ENCODE measurements around the gene MTHFR. TPM values are rescaled to one million over a fixed set of nuclear protein-coding genes. Genes with fewer than 3 reads are reported as not detected.

The MTHFR gene
- total RNA-seq, 4 donors from 2014 or later = 25.9 to 41.8 (median 33.0) TPM

DNA sequence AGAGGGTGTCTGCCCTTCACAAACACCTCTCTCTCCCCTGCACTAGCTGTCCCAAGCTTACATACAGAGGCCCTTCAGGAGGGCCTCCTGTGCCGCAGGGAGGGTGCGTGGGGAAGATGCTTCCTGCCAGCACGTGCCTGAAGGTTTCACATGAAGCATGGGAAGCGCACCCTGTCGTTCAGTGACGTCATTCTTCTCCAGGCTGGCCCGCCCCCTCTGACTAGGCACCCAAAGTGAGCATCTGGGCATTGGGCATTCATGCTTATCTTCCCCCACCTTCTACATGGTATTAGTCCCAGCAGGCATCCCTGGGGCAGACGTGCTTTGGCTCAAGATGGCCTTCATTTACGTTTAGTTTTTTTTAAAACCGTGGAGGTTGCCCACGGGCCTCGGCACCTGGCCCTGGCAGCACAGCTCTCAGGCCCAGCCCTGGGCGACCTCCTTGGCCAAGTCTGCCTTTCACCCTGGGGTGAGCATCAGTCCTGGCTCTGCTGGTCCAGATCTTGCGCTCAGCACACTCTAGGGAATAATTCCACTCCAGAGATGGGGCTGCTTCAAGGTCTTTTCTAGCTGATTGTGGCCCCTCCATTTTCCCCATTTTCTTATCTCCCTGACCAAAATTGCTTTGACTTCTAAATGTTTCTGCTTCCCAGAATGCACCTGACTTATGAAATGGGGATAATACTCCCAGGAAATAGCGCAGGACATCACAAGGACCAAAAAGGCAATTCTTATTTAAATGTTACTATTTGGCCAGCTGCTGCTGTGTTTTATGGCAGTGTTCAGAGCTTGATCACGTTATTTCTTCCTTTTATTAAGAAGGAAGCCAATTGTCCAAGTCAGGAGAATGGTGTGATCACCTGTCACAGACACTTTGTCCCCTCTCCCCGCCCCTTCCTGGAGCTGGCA is 35.7 kb upstream of the MTHFR start:
- no peak for TF ChIP-seq POLR2A (IDR thresholded peaks at IDR 0.05)
- TF ChIP-seq, protein P1, sequence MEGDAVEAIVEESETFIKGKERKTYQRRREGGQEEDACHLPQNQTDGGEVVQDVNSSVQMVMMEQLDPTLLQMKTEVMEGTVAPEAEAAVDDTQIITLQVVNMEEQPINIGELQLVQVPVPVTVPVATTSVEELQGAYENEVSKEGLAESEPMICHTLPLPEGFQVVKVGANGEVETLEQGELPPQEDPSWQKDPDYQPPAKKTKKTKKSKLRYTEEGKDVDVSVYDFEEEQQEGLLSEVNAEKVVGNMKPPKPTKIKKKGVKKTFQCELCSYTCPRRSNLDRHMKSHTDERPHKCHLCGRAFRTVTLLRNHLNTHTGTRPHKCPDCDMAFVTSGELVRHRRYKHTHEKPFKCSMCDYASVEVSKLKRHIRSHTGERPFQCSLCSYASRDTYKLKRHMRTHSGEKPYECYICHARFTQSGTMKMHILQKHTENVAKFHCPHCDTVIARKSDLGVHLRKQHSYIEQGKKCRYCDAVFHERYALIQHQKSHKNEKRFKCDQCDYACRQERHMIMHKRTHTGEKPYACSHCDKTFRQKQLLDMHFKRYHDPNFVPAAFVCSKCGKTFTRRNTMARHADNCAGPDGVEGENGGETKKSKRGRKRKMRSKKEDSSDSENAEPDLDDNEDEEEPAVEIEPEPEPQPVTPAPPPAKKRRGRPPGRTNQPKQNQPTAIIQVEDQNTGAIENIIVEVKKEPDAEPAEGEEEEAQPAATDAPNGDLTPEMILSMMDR (IDR thresholded peaks at IDR 0.05) = no peak
- H3K4me3 ChIP-seq (ENCODE audit: low read depth, poor library complexity, severe bottlenecking) = no peak overlapping the region
- 74 to 75% methylated on average over 17 of the region's 17 CpGs for WGBS, 2 donors
- no peak for DNase-seq (ENCODE audit: low spot score in 2 of 2)
- intact Hi-C loops (cut with DNase I; ENCODE audit: low total_unique reads) = loop anchor here (5.0 to 10.0 kb wide), 3 partner anchors 53 to 296 kb away; no protein-coding TSS in a partner anchor

GRCh38 chr1:11839727-11840705 is 34.3 kb upstream of the MTHFR start:
- no peak for DNase-seq (ENCODE audit: low spot score in 2 of 2)
- intact Hi-C loops (cut with DNase I; ENCODE audit: low total_unique reads) = loop anchor here (5.0 to 10.0 kb wide), 3 partner anchors 55 to 297 kb away; no protein-coding TSS in a partner anchor
- no peak overlapping the region for H3K4me3 ChIP-seq (ENCODE audit: low read depth, poor library complexity, severe bottlenecking)
- no peak for TF ChIP-seq POLR2A (IDR thresholded peaks at IDR 0.05)
- TF ChIP-seq, protein P1 (IDR thresholded peaks at IDR 0.05) = no peak
- WGBS, 2 donors = 89% methylated on average over 18 to 20 of the region's 20 CpGs

DNA sequence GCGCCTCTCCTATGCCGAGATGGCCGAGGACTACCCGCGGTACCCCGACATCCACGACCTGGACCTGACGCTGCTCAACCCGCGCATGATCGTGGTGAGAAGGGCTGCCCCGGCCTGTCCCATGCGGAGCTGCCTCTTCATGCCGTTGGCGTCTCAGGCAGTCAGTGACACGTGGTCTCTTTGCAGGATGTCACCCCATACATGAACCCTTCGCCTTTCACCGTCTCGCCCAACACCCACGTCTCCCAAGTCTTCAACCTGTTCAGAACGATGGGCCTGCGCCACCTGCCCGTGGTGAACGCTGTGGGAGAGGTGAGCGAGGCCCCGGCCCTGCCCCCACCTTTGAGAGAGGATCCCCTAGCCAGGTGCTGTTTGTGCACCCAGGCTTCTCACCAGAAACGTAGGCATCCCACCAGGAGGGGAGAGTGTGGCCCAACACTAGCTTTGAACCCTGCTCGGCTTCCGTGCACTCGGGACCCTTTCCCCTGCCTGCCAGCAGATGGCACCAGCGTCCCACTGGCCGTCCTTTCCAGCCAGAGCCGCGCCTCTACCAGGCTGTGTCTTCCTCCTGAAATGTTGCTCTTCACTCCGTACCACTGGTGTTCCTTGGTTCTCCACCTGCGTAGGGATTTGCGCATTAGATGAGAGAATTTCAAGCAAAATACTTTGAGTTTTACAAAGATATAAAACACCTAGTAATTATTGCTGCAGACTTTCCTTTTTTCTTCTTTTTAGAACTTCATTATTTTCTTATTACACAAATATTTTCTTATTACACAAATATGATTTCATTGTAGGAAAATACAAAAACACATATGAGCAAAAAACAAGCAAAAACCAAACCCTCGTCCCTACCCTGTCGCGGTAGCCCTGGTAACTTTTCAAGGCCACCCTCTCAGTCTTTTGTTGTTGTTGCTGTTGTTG is 32.8 kb upstream of the MTHFR start:
- intact Hi-C loops (cut with DNase I; ENCODE audit: low total_unique reads) = no loop called here
- WGBS, 2 donors = 61 to 63% methylated on average over 37 to 39 of the region's 40 CpGs
- TF ChIP-seq, protein P1 (IDR thresholded peaks at IDR 0.05) = peak in 1 of 3 donors; percentile 71
- no peak for TF ChIP-seq POLR2A (IDR thresholded peaks at IDR 0.05)
- no peak overlapping the region for H3K4me3 ChIP-seq (ENCODE audit: low read depth, poor library complexity, severe bottlenecking)
- DNase-seq (ENCODE audit: low spot score in 2 of 2) = peak; percentile 56 to 94

DNA sequence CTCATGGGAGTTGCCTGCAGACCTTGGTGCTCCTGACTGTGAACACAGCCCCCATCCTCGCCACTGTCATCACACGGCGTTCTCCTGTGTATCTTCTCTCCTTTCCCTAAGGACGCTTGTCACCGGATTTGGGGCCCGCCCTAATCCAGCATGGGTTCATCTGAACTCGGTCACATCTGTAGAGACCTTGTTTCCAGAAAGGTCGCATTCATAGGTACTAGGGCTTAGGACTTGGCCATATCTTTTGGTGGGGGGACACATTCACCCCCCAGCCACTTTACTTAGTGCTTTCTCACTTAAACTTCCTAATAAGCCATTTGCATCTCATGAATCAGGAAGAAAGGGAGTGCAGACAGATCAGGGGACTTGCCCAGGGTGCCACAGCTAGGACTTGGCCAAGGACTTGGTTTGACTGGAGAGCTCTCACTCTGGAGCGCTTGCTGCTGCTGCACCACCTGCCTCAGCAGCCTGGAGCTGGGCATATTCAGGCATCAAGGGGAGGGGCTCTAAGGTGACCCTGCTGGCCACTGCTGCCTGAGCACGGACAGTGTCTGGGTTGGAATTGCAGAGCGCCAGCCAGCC is 32.1 kb upstream of the MTHFR start:
- intact Hi-C loops (cut with DNase I; ENCODE audit: low total_unique reads) = no loop called here
- no peak overlapping the region for H3K4me3 ChIP-seq (ENCODE audit: low read depth, poor library complexity, severe bottlenecking)
- WGBS, 2 donors = 87% methylated on average over 8 to 10 of the region's 11 CpGs
- DNase-seq (ENCODE audit: low spot score in 2 of 2) = no peak
- TF ChIP-seq POLR2A (IDR thresholded peaks at IDR 0.05) = no peak
- TF ChIP-seq, protein P1 (IDR thresholded peaks at IDR 0.05) = no peak
